ENCODE data around the gene TIPARP. TPM values are rescaled to one million over a fixed set of nuclear protein-coding genes. Genes with fewer than 3 reads are reported as not detected.
A peak's percentile ranks its signal among the peaks of the same experiment; 100 is the strongest.

Gene TIPARP
- total and polyA plus RNA-seq, 12 donors = 13.8 to 74.6 (median 23.1) TPM

DNA sequence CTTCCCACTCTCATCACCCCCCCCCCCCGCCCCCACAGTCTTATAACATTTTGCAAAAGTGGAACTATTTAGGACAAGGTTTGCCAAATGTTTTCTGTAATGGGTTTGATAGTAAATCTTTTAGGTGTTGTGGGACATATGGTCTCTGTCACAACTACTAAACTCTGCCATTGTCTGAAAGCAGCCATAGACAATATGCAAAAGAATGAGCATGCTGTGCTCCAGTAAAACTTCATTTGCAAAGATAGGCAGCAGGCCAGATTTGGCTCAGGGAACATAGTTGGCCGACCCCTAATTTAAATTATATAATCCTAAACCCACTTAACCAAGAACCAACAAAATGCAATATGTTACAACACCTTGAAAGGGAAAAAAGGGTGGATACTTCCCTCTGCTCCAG lies 46.4 kb downstream of the TIPARP start:
- H3K27me3 ChIP-seq = no peaks in the 10 kb centered on the region
- WGBS, 2 donors = 45 to 63% methylated on average over 2 of the region's 2 CpGs

DNA sequence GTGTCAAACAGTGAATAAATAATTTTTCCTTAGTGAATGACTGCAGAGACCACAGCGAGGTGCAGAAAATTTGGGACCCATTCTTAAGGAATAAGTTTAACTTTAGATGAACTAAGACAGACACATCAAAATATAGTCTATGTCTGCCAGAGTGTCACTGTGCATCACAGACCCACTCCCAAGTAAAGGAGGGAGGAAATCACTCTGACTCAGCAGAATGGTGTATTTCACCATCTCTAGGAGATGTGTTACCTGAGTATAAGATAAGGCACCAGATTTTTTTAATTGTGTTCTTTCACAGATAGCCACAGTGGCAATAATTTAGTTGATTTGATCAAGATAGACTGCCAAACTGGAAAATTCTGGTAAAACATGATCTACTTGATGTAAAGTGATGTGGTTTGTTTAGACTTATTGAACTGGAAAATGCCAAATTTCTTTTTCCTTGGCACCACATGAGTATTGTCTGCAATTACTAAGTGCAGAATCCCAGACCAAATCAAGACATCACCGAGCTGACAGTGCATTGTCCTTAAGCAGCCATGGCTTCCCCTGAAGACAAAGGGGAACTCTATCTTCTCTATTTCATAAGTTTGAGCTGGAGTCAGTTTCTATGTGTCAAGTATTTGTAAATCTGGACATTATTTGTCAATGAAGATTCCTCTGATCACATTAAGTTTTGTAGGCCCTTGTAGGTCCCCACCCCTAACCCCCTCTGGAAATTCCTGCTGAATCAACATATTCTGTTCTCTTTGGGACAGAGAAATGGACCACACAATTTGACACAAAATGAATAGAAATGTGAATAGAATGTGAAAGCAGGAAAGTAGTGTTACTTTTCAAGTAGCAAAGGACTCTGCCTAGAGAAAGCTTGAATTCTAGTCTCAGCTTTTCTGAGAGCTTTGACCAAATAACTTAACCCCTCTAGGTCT lies 47.6 kb downstream of the TIPARP start:
- intact Hi-C loops (cut with DNase I) = loop anchor here in 1 of 10 donors (10.0 kb wide), 1 partner anchor 103 kb away; the partner anchor contains the start of gene LEKR1
- no peak for DNase-seq

More for the DNA sequence above, 46.4 kb downstream of the TIPARP start:
- Histone ChIP-seq H3K27ac (no peak overlapping the region), H3K4me1 (peaks cover 0 to 16% (median 5%) of the 10 kb centered on the region in 9 donors), H3K4me3 (no peak overlapping the region), H3K36me3 (no peaks in the 10 kb centered on the region), H3K9me3 (no peaks in the 10 kb centered on the region)
- TF ChIP-seq, protein P1, sequence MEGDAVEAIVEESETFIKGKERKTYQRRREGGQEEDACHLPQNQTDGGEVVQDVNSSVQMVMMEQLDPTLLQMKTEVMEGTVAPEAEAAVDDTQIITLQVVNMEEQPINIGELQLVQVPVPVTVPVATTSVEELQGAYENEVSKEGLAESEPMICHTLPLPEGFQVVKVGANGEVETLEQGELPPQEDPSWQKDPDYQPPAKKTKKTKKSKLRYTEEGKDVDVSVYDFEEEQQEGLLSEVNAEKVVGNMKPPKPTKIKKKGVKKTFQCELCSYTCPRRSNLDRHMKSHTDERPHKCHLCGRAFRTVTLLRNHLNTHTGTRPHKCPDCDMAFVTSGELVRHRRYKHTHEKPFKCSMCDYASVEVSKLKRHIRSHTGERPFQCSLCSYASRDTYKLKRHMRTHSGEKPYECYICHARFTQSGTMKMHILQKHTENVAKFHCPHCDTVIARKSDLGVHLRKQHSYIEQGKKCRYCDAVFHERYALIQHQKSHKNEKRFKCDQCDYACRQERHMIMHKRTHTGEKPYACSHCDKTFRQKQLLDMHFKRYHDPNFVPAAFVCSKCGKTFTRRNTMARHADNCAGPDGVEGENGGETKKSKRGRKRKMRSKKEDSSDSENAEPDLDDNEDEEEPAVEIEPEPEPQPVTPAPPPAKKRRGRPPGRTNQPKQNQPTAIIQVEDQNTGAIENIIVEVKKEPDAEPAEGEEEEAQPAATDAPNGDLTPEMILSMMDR (IDR thresholded peaks at IDR 0.05) = no peak
- intact Hi-C loops (cut with DNase I) = loop anchor here in 1 of 10 donors (10.0 kb wide), 1 partner anchor 104 kb away; the partner anchor contains the start of gene LEKR1
- DNase-seq = no peak
- ATAC-seq = no peak

DNA sequence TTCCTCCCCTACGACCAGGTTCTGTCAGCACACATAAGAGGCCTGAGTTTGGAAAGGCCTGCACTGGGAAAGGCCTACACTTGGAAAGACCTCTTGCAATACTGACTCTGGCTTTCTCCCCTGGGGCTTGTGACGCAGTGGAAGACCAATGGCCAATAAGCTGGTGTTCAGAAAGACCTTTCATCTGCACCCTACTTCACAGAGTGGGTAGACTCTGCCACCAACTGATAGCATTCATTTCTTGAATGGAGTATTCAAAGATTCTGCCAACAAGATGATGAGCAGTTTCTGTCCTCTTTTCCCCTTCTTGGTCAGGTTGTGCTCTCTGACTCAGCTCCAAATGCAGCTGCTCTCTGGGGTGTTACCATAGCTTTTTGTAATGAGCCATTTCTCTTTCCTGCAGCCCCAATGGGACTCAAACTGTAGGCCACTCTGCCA lies 48.8 kb downstream of the TIPARP start:
- Histone ChIP-seq H3K9me3 (no peaks in the 10 kb centered on the region), H3K36me3 (no peaks in the 10 kb centered on the region), H3K27ac (peak overlapping the region in 2 of 10 donors; percentile 24 to 39), H3K4me1 (peaks cover 0 to 16% (median 8%) of the 10 kb centered on the region in 9 donors), H3K27me3 (no peaks in the 10 kb centered on the region), H3K4me3 (no peak overlapping the region)
- TF ChIP-seq, protein P1 (IDR thresholded peaks at IDR 0.05) = no peak
- intact Hi-C loops (cut with DNase I) = loop anchor here in 1 of 10 donors (10.0 kb wide), 1 partner anchor 102 kb away; the partner anchor contains the start of gene LEKR1
- DNase-seq (peak; percentile 10 to 11), ATAC-seq (peak in 6 of 8 donors; percentile 36 to 65 (median 42))
- 49 to 54% methylated on average over 2 of the region's 2 CpGs for WGBS, 2 donors

More for the DNA sequence above, 47.6 kb downstream of the TIPARP start:
- Histone ChIP-seq H3K4me1 (peaks cover 0 to 16% (median 5%) of the 10 kb centered on the region in 9 donors), H3K36me3 (no peaks in the 10 kb centered on the region), H3K27me3 (no peaks in the 10 kb centered on the region), H3K27ac (no peak overlapping the region), H3K4me3 (no peak overlapping the region), H3K9me3 (no peaks in the 10 kb centered on the region)
- TF ChIP-seq, protein P1 (IDR thresholded peaks at IDR 0.05) = no peak
- 93 to 95% methylated on average over 2 of the region's 2 CpGs for WGBS, 2 donors
- no peak for ATAC-seq

DNA sequence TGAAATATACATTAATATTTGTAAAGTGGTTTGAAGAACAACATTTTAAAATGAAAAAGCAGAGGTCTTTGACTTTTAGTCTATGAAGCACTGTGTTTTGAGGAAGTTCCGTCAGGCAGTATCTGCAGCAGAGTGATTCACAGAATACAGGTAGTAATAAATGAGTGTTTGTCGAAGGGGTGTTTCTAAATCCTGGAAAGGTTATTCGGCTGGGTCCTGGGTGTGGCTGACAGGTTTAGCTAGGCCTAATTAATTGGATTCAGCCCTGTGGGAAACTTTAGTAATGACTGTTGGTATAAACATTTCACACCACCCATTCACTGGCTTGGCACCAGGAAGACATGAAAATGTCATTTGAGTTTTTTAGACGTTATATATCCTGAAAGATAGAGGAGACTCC lies 51.3 kb downstream of the TIPARP start:
- ATAC-seq (no peak), DNase-seq (no peak)
- TF ChIP-seq, protein P1 (IDR thresholded peaks at IDR 0.05) = no peak

More for the DNA sequence above, 51.3 kb downstream of the TIPARP start:
- intact Hi-C loops (cut with DNase I) = loop anchor here in 1 of 10 donors (10.0 kb wide), 1 partner anchor 99 kb away; the partner anchor contains the start of gene LEKR1
- Histone ChIP-seq H3K27me3 (no peaks in the 10 kb centered on the region), H3K4me1 (peaks cover 0 to 22% (median 8%) of the 10 kb centered on the region in 9 donors), H3K4me3 (no peak overlapping the region), H3K36me3 (no peaks in the 10 kb centered on the region), H3K9me3 (no peaks in the 10 kb centered on the region), H3K27ac (no peak overlapping the region)
- 62 to 75% methylated on average over 4 of the region's 4 CpGs for WGBS, 2 donors

Data from heart right ventricle (tissue), 16 donors.